NCI-H774 (cell line): ENCODE results near the gene KRTAP19-8.

Experiments
- DNase-seq: peaks from one replicate; lab custom pipeline; 2025; lab: John Stamatoyannopoulos, UW

The KRTAP19-8 gene

DNA sequence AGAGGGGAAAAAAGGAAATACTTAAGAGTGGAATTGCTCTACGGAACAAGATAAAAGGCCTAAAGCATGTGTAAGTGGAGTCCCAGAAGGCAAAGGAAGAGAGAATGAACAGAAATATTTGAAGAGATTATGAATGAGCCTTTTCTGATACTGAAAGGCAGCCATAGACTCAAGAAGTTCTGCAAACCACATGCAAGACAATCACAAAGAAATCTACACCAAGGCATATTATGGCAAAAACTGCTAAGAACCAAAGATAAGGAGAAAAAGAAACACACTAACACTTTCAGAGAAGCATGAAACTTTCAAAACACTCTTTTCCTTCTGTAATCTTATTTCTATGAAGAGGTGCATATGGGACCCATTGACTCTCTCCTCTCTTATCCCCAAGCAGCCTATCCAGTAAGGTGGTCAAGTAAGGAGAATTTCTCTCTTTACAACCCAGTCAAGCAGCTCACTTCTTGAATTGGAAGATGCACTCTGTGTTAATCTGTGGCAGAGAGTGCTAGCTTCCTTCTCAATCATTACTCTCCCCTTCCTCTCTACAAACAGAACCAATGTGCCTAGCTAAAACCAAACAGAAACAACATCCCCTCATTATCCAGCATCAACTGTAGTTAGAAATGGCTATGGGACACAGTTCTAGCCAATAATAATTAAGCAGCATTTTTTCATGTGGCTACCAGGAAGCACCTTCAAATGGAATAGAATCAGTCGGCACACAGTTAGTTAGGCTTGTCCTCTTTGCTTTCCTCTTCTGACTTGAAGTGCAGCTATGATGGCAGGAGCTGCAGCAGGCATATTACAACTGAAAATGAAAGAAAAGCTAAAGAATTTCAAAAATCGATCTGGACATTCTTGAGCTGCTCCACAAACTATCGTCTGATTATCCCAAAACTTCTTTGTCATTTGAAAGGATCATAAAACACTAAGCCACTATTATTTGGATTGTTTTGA lies 25.9 kb downstream of the KRTAP19-8 start:
- no peak for DNase-seq

DNA sequence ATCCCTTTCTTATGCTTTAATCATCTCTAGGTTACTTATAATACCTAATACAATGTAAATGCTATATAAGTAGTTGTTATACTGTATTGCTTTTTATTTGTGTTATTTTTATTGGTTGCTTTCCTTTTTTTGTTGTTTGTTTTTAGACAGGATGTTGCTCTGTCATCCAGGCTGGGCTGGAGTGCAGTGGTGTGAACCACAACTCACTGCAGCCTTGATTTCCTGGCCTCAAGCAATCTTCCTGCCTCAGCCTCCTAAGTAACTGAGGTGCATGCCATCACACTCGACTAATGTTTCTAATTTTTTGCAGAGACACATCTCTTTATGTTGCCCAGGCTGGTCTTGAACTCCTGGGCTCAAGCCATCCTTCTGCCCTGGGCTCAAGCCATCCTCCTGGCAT lies 26.9 kb downstream of the KRTAP19-8 start:
- no peak for DNase-seq

DNA sequence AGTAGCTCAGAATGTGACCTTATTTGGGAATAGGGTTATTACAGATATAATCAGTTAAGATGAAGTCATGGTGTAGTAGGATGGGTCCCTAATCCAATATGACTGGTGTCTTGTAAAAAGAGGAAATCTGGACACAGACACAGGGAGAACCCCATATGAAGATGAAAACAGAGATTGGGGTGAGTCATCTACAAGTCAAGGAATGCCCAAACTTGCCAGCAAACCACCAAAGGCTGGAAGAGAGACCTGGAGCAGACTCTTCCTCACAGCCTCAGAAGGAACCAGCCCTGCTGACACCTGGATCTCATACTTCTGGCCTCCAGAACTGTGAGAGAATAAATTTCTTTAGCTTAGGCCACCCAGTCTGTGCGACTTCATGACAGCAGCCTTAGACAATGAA lies 29.9 kb downstream of the KRTAP19-8 start:
- DNase-seq: no peak

DNA sequence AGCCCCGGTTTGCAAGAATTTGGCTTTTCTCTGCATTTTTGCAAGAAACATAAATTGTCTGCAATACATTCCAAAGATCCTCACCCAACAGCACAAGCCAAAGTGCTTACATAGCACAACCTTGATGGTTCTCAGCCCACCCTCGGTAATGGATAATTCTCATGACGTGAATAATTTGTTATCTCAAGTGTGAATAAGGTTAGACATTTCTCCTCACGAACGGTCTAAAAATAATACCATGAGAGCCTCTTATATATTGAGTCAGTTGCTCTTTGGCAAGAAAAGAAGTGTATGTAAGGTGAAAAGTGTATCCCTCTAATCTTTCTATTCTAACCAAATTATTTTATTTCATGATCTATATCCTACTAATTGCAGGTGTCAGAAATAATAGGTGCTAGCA lies 33.3 kb downstream of the KRTAP19-8 start:
- DNase-seq: no peak

DNA sequence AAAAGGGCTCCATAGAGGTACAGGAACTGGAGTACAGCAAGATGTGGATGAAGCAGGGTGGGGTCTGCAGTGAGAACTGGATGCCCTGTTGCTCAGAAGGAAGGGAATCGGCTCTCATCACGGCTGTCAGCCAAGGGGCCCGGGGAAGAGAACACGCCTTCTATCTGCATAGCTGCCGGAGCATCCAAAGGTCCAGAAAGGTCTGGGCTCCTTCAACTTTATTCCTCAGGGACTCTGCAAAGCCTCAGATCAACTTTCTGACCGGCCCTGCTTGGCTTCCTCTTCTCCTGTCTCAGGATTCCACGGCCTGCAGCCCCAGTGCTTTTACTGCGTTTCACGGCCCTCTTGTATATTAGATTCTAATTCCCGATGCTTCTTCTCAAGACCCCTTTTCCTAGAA lies 34.8 kb downstream of the KRTAP19-8 start:
- no peak for DNase-seq

DNA sequence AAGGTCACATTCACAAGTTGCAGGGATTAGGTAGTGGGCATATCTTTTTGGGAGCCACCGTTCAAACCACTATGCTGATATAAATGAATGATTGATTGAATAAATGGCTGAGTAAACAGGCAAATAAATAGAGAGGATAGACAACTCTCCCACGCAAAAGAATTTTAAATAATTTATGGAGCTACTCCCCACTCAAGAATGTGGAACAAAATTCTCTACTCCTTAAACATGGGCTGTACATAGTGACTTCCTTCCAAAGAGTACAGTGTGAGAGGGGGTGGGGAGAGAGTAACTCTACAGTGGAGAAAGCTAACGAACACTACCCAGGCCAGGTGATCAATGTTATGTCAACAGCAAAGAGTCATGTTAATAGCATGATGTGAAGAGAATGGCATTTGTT lies 40.7 kb downstream of the KRTAP19-8 start:
- DNase-seq: no peak

DNA sequence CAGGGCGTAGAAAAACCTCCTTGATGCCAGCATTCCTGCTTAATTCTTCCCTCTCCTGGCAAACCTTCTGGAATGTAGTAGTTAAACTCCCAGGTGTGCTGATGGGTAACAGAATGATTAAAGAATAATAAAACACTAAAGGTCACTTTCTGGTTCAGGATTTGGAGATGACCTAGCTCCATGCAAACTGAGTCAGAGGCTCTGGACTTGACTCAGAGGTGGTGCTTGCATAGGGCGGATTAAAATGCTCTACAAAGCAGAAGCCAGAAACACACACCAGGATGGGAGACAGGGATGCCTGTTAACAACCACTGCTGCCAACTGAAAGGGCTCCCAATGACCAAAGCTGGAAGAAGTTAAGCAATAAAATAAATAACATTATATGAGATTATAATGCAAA lies 41.5 kb downstream of the KRTAP19-8 start:
- no peak for DNase-seq

DNA sequence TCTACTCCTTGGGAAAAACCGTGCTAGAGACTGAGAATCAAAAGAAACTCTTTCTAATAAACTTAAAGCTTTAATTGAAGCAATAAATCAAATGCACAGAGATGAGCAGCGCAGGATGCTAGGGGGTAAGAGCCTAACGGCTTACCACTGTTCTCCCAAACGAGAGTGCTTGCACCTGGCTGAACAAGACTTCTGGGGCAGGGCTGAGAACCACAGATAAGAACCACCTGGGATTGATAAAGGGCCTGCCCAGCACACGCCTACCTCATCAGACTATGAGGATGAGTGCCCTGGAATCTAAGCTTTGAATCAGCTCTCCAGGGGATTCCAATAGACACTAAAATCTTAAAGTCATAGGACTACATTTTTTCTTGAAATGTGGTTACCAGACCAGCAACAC lies 43.3 kb downstream of the KRTAP19-8 start:
- no peak for DNase-seq

DNA sequence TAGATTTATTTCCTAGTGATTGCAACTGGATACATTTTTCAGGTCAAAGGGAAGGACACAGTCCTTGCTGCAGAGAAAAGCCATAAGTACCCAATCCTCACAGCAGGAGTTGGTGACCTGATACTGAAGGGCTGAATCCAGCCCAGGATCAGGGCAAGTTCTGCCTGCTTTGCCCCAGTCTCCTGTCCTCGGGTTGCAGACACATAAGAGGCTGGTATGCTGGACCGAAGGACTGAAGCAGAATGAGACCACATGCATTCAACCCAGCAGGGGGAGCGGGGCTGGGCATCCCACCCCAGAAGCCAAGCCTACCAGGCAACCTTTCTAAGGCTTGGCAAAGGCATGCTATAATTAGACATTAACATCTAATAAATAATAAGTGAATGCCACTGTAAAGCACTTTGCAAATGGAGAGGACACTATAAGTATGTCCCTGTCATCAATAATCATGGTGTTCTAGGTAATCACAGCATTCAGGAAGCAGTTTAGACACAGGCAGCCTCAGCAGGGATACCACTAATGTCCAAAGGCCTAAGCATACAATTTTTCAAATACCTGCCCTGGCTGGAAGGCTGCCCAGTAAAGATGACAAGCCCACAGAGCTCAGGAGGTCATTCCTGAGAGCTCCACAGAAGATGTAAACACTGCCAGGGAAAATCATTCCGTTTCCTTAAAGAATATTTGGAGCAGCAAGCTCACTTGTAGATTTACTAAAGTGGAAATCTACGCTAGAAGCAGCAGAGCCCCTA lies 47.6 kb downstream of the KRTAP19-8 start:
- DNase-seq: no peak

DNA sequence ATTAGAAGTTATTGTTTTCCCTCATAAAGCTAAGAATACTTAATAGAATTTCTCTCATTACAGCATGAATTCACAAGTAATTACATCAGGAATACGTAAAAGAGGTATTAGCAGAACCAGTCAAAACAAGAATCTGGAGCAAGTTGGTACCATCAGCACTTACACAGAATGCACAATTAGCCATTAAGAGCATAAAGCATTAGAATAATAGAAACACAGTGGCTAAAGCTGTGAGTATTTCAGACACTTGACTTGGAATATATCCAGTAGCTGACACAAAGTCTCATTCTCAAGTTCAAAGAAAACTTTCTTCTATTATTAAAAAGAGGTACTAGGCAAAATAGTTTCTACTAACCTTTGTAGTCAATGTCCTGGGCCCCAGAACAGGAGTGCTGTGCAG lies 49.6 kb downstream of the KRTAP19-8 start:
- no peak for DNase-seq
